Naive thymus-derived CD4-positive, alpha-beta T cell (primary cell): ENCODE data around the gene STAT6. TPM values are rescaled to one million over a fixed set of nuclear protein-coding genes. Genes with fewer than 3 reads are reported as not detected.

Source experiments
- ATAC-seq: fragments of 150-1000 bp; cut with Tn5 transposase; 2 replicates; pipeline ENCODE4 v1.10.0; 2021; ENCODE audit warnings: mild to moderate bottlenecking, moderate library complexity
- CTCF ChIA-PET: fragments of 350-600 bp; sonication (Branson Sonifier 250); formaldehyde crosslinking; loops from one replicate; lab custom pipeline; 2021; ENCODE audit warnings: antibody characterized with exemption; lab: Charles Lee
- POLR2A ChIA-PET: fragments of 350-600 bp; sonication (Branson Sonifier 250); formaldehyde crosslinking; loops from one replicate; lab custom pipeline; 2021; ENCODE audit warnings: antibody characterized with exemption, inconsistent platforms; lab: Charles Lee
- DNase-seq, 9 donors: peaks; one replicate each; pipeline versions ENCODE4 v3.0.0 to v3.0.0-alpha.2; 2020 to 2022; ENCODE audit warnings: mixed read lengths in 1 of 9
- H3K27ac ChIP-seq: one replicate; pipeline ENCODE4 v1.7.0; 2013; ENCODE audit warnings: mild to moderate bottlenecking, low read depth, low read length, moderate library complexity
- H3K27me3 ChIP-seq, 2 donors: one replicate each; pipeline ENCODE4 v1.7.0; 2013; ENCODE audit warnings: low read length in 2 of 2, mild to moderate bottlenecking in 2 of 2, moderate library complexity in 2 of 2; ENCODE audit not compliant: control insufficient read depth in 2 of 2, insufficient read depth in 2 of 2
- H3K36me3 ChIP-seq, 3 experiments: 1 replicate in 2 of 3; 2 replicates in 1 of 3; pipeline ENCODE4 v1.7.0; 2013; ENCODE audit warnings: low read length in 3 of 3, mild to moderate bottlenecking in 3 of 3, moderate library complexity in 1 of 3; ENCODE audit not compliant: insufficient read depth in 3 of 3, control insufficient read depth in 2 of 3
- H3K4me1 ChIP-seq, 2 donors: one replicate each; pipeline ENCODE4 v1.7.0; 2013; ENCODE audit warnings: low read length in 2 of 2, mild to moderate bottlenecking in 2 of 2, moderate library complexity in 1 of 2; ENCODE audit not compliant: control insufficient read depth in 2 of 2, insufficient read depth in 2 of 2
- H3K4me3 ChIP-seq: 2 replicates; pipeline ENCODE4 v1.7.0; 2013; ENCODE audit warnings: mild to moderate bottlenecking, low read length
- H3K9me3 ChIP-seq, 3 experiments: 1 replicate in 2 of 3; 2 replicates in 1 of 3; pipeline ENCODE4 v1.7.0; 2013; ENCODE audit warnings: low read length in 3 of 3; ENCODE audit not compliant: control insufficient read depth in 2 of 3
- H3K27ac Mint-ChIP-seq, 9 donors: one replicate each; pipeline ENCODE4 v1.8.0; 2020 to 2022; ENCODE audit warnings: mixed read lengths in 9 of 9, mild to moderate bottlenecking in 8 of 9, moderate library complexity in 5 of 9, inconsistent platforms in 2 of 9
- H3K27me3 Mint-ChIP-seq, 5 donors: one replicate each; pipeline ENCODE4 v1.8.0; 2021 to 2022; ENCODE audit warnings: mixed read lengths in 5 of 5, mild to moderate bottlenecking in 1 of 5
- H3K36me3 Mint-ChIP-seq, 5 donors: one replicate each; pipeline ENCODE4 v1.8.0; 2020 to 2022; ENCODE audit warnings: mixed read lengths in 5 of 5, mild to moderate bottlenecking in 3 of 5, inconsistent platforms in 1 of 5
- H3K4me1 Mint-ChIP-seq, 7 donors: one replicate each; pipeline ENCODE4 v1.8.0; 2020 to 2022; ENCODE audit warnings: mixed read lengths in 7 of 7, mild to moderate bottlenecking in 3 of 7, inconsistent platforms in 1 of 7
- H3K4me3 Mint-ChIP-seq, 10 donors: one replicate each; pipeline ENCODE4 v1.8.0; 2020 to 2022; ENCODE audit warnings: mild to moderate bottlenecking in 10 of 10, mixed read lengths in 10 of 10, moderate library complexity in 6 of 10, inconsistent platforms in 2 of 10
- H3K9me3 Mint-ChIP-seq, 11 donors: one replicate each; pipeline ENCODE4 v1.8.0; 2020 to 2022; ENCODE audit warnings: mixed read lengths in 11 of 11, mild to moderate bottlenecking in 4 of 11, inconsistent platforms in 1 of 11, moderate library complexity in 1 of 11
- intact Hi-C, 2 donors: fragments of 100-400 bp; cut with micrococcal nuclease; formaldehyde crosslinking; loops; one replicate each; pipeline ENCODE4 v1.15.1; 2023
- polyA plus RNA-seq, 2 donors: library from polyadenylated mRNA; unstranded; fragments of 300-500 nt; fragmentation: Illumina TruSeq; gene quantifications; one replicate each; pipeline ENCODE4 v1.2.3, GENCODE V29; 2021
- total RNA-seq, 6 experiments: library from RNA in 5 of 6; stranded (reverse) in 5 of 6; gene quantifications; 1 replicate in 5 of 6; 2 replicates in 1 of 6; pipeline ENCODE4 v1.2.3 and lab custom pipeline; 2021 to 2026

Gene STAT6
- total and polyA plus RNA-seq, 7 experiments from 2014 or later = 99.3 to 403 (median 231) TPM

GRCh38 chr12:57151741-57152630 lies 40.8 kb upstream of the STAT6 start:
- POLR2A ChIA-PET = no interaction called here
- H3K9me3 Mint-ChIP-seq = no peaks in the 10 kb centered on the region
- Histone ChIP-seq H3K4me1 (no peaks in the 10 kb centered on the region), H3K9me3 (no peaks in the 10 kb centered on the region), H3K4me3 (no peak overlapping the region), H3K27me3 (no peaks in the 10 kb centered on the region), H3K27ac (no peak overlapping the region), H3K36me3 (no peaks in the 10 kb centered on the region)
- CTCF ChIA-PET = interaction anchor here (0.7 kb wide), 1 partner anchor 167 kb away, joined by 3 read pairs; no protein-coding TSS in a partner anchor
- H3K27ac Mint-ChIP-seq = no peak overlapping the region
- ATAC-seq (no peak), DNase-seq (no peak)
- H3K36me3 Mint-ChIP-seq = peaks cover 0 to 31% (median 0%) of the 10 kb centered on the region in 5 donors
- H3K4me3 Mint-ChIP-seq = peak overlapping the region in 1 of 10 donors; percentile 45
- peaks cover 0 to 19% (median 0%) of the 10 kb centered on the region in 7 donors for H3K4me1 Mint-ChIP-seq
- no peaks in the 10 kb centered on the region for H3K27me3 Mint-ChIP-seq
- intact Hi-C loops = no loop called here

DNA sequence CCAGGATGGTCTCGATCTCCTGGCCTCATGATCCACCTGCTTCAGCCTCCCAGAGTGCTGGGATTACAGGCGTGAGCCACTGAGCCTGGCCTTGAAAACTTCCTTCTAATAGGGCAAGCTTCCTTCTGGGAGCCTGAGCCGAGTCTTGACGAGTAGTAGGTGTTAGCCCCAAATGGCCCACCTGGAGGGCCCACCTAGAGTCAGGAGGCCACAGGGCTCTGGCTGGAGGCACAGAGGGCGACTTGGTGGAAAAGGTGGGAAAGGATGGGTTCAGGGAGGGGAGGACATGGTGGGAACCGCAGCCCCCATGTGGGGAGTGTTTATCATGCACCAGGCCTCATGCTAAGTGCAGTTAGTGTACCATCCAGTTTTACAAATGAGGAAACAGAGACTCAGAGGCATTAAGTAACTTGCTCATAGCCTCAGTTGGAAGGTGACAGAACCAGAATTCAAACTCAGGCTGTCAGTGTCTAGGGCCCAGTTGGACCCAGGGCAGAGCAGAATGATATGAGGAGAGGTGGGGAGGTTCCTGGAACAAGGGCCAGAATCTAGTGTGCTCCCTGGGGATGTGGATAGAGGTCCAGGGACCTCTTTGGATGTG lies 39.3 kb upstream of the STAT6 start:
- intact Hi-C loops = no loop called here
- Mint-ChIP-seq H3K4me1 (peaks cover 0 to 19% (median 0%) of the 10 kb centered on the region in 7 donors), H3K36me3 (peaks cover 0 to 28% (median 0%) of the 10 kb centered on the region in 5 donors), H3K27ac (no peak overlapping the region), H3K4me3 (no peak overlapping the region), H3K9me3 (no peaks in the 10 kb centered on the region), H3K27me3 (no peaks in the 10 kb centered on the region)
- Histone ChIP-seq H3K4me1 (no peaks in the 10 kb centered on the region), H3K9me3 (no peaks in the 10 kb centered on the region), H3K36me3 (peaks cover 0 to under 1% (median 0%) of the 10 kb centered on the region in 3 experiments), H3K27me3 (no peaks in the 10 kb centered on the region), H3K4me3 (no peak overlapping the region), H3K27ac (no peak overlapping the region)
- CTCF ChIA-PET = interaction anchor here (0.6 to 0.7 kb wide), 2 partner anchors 32 to 175 kb away, joined by 3 to 4 read pairs; no protein-coding TSS in a partner anchor
- POLR2A ChIA-PET = no interaction called here
- DNase-seq = no peak
- no peak for ATAC-seq

DNA sequence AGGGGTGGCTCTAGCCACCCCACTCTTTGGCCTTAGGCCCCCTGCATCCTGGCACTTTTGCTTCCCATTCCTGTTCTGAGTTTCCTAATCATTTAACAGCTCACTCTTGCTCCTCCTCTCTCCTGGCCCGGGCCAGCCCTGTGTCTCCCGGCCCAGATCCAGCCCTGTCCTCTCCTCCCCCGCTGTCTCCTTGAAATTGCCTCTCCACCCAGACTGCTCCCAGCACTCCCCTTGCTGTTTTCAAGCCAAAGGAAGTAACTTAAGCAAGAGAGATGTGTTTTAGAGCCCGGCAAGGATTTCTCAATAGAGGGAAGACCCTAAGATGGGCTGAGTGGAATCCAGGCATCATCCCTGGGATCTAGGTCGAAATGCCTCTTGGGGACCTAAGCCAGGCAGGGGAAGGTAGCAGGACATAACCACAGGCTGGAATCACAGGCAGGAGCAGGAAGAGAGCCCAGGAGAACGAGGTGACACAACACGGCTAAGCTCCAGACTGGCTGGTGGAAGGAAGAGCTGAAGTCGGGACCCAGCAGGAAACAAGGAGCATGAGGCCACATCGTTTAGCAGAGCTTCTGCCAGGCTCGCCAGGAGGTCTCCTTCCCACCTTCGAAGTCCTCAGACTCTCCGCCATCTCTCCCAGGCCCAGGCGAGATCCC lies 38.2 kb upstream of the STAT6 start:
- CTCF ChIA-PET = interaction anchor here (1.6 kb wide), 1 partner anchor 25 kb away, joined by 4 read pairs; no protein-coding TSS in a partner anchor

DNA sequence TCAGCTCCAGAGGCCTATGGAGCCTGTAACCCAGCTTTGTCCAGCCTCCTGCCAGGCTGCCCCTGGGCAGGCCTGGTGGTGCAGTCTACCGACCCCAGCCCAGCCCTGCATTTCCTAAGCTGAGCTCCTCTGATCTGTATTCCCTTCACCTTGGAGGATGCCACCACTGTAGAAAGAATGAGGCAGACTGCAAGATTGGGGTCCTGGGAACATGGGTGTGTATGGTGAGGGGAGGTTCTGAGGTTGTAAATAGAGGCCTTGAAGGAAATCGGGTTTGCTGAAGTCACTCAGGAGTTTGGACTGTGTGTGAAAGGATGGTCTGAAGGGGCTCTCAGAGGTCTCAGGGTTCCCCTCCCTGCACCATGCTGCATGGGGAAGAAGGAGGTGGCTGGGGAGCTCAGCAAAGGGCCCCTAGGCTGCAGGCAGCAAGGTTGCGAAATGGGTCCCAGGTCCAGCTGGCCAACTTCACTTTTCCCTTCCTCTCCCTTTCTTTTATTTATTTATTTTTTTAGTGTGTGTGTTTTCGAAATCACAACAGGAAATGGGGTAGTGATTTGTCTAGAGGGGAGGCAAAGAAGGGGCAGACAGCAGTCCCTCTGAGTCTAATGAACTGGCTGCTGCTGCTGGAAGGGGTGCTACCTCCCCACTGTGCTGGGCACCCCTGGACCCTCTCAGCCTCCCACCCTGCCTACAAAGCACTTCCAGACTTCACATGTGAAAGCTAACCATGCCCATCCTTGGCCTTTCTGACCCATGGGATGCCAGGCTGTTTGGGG lies 37.5 kb upstream of the STAT6 start:
- ChIA-PET POLR2A (no interaction called here), CTCF (interaction anchor here (0.5 to 1.6 kb wide), 3 partner anchors 19 to 36 kb away, joined by 3 to 4 read pairs (median 4); no protein-coding TSS in a partner anchor)
- DNase-seq = no peak
- Histone ChIP-seq H3K4me1 (no peaks in the 10 kb centered on the region), H3K36me3 (peaks cover 0 to 7% (median 0%) of the 10 kb centered on the region in 3 experiments), H3K27ac (no peak overlapping the region), H3K27me3 (no peaks in the 10 kb centered on the region), H3K4me3 (no peak overlapping the region), H3K9me3 (no peaks in the 10 kb centered on the region)
- H3K4me3 Mint-ChIP-seq = no peak overlapping the region
- H3K4me1 Mint-ChIP-seq = peaks cover 0 to 21% (median 4%) of the 10 kb centered on the region in 7 donors
- intact Hi-C loops = no loop called here
- H3K27me3 Mint-ChIP-seq = no peaks in the 10 kb centered on the region
- H3K27ac Mint-ChIP-seq = no peak overlapping the region
- ATAC-seq = no peak
- H3K36me3 Mint-ChIP-seq = peaks cover 0 to 27% (median 0%) of the 10 kb centered on the region in 5 donors
- H3K9me3 Mint-ChIP-seq = no peaks in the 10 kb centered on the region

More for the DNA sequence above, 38.2 kb upstream of the STAT6 start:
- ATAC-seq (no peak), DNase-seq (no peak)
- no peaks in the 10 kb centered on the region for H3K27me3 ChIP-seq
- no peaks in the 10 kb centered on the region for H3K4me1 ChIP-seq
- POLR2A ChIA-PET = no interaction called here
- intact Hi-C loops = no loop called here
- H3K36me3 Mint-ChIP-seq = peaks cover 0 to 30% (median 0%) of the 10 kb centered on the region in 5 donors
- H3K9me3 ChIP-seq = no peaks in the 10 kb centered on the region
- H3K36me3 ChIP-seq = peaks cover 0 to 7% (median 0%) of the 10 kb centered on the region in 3 experiments
- H3K27ac ChIP-seq = no peak overlapping the region
- no peak overlapping the region for H3K4me3 Mint-ChIP-seq
- H3K27me3 Mint-ChIP-seq = no peaks in the 10 kb centered on the region
- peak overlapping the region in 1 of 9 donors; percentile 74 for H3K27ac Mint-ChIP-seq
- no peaks in the 10 kb centered on the region for H3K9me3 Mint-ChIP-seq
- H3K4me3 ChIP-seq = no peak overlapping the region
- H3K4me1 Mint-ChIP-seq = peaks cover 0 to 19% (median 0%) of the 10 kb centered on the region in 7 donors

DNA sequence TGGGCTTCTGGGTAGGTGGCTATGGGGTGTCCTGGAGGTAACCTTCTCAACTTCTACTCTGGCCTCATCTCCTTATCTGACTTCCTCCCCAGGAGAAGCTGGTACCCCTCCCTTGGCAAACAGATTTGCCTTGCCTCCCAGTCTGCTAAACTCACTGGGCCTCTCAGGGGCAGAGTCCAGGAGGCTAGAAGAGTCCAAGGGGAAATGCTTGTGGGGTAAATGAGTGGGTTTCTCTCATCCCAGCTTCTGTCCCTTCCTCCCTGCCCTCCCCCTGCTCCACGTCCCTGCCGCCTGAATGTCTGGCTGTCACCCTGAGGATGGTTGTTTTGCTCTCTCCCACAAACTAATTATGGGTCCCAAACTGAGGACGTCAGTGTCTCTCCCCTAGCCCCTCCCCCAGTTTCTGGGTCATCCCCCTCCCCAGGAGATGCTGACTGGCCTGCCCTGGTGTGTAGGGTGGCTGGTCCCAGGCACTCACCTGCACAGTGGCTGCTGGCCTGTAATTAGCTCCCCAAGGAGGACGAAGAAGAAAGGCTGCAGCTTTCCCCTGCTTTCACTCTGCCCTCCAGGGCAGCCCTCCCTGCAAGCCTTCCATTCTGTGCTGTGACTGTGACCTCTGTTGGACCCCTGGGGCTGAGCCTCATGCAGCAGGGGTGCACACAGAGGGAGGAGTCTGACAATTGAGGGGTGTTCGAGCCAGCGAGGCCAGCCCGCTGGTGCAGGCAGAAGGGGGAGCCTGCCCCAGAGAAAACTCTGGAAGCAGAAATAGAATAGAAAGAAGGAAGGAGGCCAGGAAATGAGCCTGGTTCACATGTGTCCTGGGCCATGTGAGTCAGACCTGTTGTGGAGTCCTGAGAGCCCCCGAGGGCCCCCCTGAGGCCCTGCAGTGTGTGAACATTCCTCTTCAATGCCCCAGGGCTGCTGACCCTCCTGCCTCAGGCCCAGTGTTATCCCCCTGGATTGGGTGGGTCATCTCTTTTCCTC lies 36.1 kb upstream of the STAT6 start, which contains the start of gene LRP1-AS:
Gene LRP1-AS (minus strand): TSS at position 659 of the 984 bp plus-strand sequence.
- Mint-ChIP-seq H3K4me1 (peaks cover 0 to 19% (median 11%) of the 10 kb centered on the region in 7 donors), H3K9me3 (no peaks in the 10 kb centered on the region), H3K27ac (no peak within 1 kb of the TSS), H3K4me3 (no peak within 1 kb of the TSS), H3K27me3 (no peaks in the 10 kb centered on the region), H3K36me3 (peaks cover 0 to 27% (median 0%) of the 10 kb centered on the region in 5 donors)
- ATAC-seq = peak; percentile 43
- no peaks in the 10 kb centered on the region for H3K9me3 ChIP-seq
- H3K27me3 ChIP-seq = no peaks in the 10 kb centered on the region
- H3K36me3 ChIP-seq = peaks cover 0 to 7% (median 0%) of the 10 kb centered on the region in 3 experiments
- ChIA-PET CTCF (no interaction called here), POLR2A (no interaction called here)
- no peak for DNase-seq
- intact Hi-C loops = no loop called here
- no peak within 1 kb of the TSS for H3K4me3 ChIP-seq
- H3K27ac ChIP-seq = no peak within 1 kb of the TSS
- H3K4me1 ChIP-seq = no peaks in the 10 kb centered on the region
